MCF 10A (cell line): Measurements from ENCODE around the gene NT5DC3. TPM values are rescaled to one million over a fixed set of nuclear protein-coding genes. Genes with fewer than 3 reads are reported as not detected.

ENCODE experiments used
- BruUV-seq: library from RNA; stranded (reverse); fragments of 400-500 nt; replicated peaks from 2 replicates; lab custom pipeline; 2021; lab: Mats Ljungman, UMichigan
- CTCF ChIA-PET: fragments of 300-600 bp; sonication (Branson Sonifier 250); formaldehyde crosslinking; extraction: SDS; loops from one replicate; lab custom pipeline; 2021; ENCODE audit warnings: antibody characterized with exemption, inconsistent platforms; lab: Yijun Ruan, JAX
- POLR2A ChIA-PET: fragments of 300-600, 350-650 bp; sonication (Branson Sonifier 250); formaldehyde crosslinking; extraction: SDS; loops from one replicate; lab custom pipeline; 2020; ENCODE audit warnings: antibody characterized with exemption, inconsistent platforms; lab: Yijun Ruan, JAX
- DNase-seq: peaks from one replicate; pipeline ENCODE4 v3.0.0-alpha.2; 2018; ENCODE audit not compliant: unreplicated experiment
- H3K27ac Mint-ChIP-seq: one replicate; pipeline ENCODE4 v1.8.0; 2022; ENCODE audit warnings: mild to moderate bottlenecking, low read depth, mixed read lengths; ENCODE audit not compliant: unreplicated experiment
- H3K27me3 Mint-ChIP-seq: one replicate; pipeline ENCODE4 v1.8.0; 2022; ENCODE audit warnings: mixed read lengths; ENCODE audit not compliant: insufficient read depth, unreplicated experiment
- H3K36me3 Mint-ChIP-seq: one replicate; pipeline ENCODE4 v1.8.0; 2022; ENCODE audit warnings: mild to moderate bottlenecking, moderate library complexity, mixed read lengths; ENCODE audit not compliant: insufficient read depth, unreplicated experiment
- H3K4me1 Mint-ChIP-seq: one replicate; pipeline ENCODE4 v1.8.0; 2022; ENCODE audit warnings: mixed read lengths; ENCODE audit not compliant: insufficient read depth, unreplicated experiment
- H3K4me3 Mint-ChIP-seq: one replicate; pipeline ENCODE4 v1.8.0; 2022; ENCODE audit warnings: mild to moderate bottlenecking, moderate library complexity, mixed read lengths; ENCODE audit not compliant: unreplicated experiment
- H3K9me3 Mint-ChIP-seq: one replicate; pipeline ENCODE4 v1.8.0; 2022; ENCODE audit warnings: mixed read lengths; ENCODE audit not compliant: unreplicated experiment
- intact Hi-C: fragments of 100-400 bp; cut with micrococcal nuclease; formaldehyde crosslinking; loops from 2 replicates; pipeline ENCODE4 v1.14.1; 2022
- total RNA-seq: library from RNA; stranded (reverse); gene quantifications from 2 replicates; pipeline ENCODE4 v1.2.3, GENCODE V29; 2022
- TF ChIP-seq, protein P1 (sequence below): fragments of 200-600 bp; IDR thresholded peaks from one replicate; pipeline ENCODE4 v1.8.0; 2022; ENCODE audit warnings: antibody characterized with exemption, mild to moderate bottlenecking; ENCODE audit not compliant: unreplicated experiment

NT5DC3 gene
- total RNA-seq, 1 experiment from 2014 or later: 15.1 TPM

DNA sequence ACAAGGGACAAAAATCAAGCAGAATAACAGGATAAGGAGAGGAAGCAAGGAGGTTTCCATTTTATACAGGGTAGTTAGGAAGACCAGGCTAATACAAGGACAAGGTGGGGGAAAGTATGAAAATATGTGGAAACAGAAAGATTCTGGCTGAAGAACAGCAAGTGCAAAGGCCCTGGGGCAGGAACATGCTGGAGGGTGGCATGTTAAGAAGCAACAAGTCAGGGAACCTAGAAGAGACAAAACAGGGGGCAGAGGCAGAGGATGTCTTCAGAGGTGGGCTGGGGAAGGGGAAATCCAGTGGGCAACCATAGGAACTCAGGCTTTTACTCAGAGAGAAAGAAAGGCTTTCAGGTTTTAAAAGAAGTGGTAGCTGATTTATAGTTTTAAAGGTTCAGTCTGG is 54.8 kb downstream of the NT5DC3 start:
- TF ChIP-seq, protein P1, sequence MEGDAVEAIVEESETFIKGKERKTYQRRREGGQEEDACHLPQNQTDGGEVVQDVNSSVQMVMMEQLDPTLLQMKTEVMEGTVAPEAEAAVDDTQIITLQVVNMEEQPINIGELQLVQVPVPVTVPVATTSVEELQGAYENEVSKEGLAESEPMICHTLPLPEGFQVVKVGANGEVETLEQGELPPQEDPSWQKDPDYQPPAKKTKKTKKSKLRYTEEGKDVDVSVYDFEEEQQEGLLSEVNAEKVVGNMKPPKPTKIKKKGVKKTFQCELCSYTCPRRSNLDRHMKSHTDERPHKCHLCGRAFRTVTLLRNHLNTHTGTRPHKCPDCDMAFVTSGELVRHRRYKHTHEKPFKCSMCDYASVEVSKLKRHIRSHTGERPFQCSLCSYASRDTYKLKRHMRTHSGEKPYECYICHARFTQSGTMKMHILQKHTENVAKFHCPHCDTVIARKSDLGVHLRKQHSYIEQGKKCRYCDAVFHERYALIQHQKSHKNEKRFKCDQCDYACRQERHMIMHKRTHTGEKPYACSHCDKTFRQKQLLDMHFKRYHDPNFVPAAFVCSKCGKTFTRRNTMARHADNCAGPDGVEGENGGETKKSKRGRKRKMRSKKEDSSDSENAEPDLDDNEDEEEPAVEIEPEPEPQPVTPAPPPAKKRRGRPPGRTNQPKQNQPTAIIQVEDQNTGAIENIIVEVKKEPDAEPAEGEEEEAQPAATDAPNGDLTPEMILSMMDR: no peak
- Mint-ChIP-seq H3K9me3 (no peaks in the 10 kb centered on the region), H3K27ac (no peak overlapping the region), H3K4me1 (no peaks in the 10 kb centered on the region), H3K27me3 (no peaks in the 10 kb centered on the region), H3K36me3 (peaks cover 35% of the 10 kb centered on the region), H3K4me3 (no peak overlapping the region)
- intact Hi-C loops: no loop called here
- DNase-seq: no peak
- ChIA-PET CTCF (interaction anchor here (2.3 kb wide), 1 partner anchor 10 kb away, joined by 11 read pairs; no protein-coding TSS in a partner anchor), POLR2A (no interaction called here)
- no TSS peak for BruUV-seq

DNA sequence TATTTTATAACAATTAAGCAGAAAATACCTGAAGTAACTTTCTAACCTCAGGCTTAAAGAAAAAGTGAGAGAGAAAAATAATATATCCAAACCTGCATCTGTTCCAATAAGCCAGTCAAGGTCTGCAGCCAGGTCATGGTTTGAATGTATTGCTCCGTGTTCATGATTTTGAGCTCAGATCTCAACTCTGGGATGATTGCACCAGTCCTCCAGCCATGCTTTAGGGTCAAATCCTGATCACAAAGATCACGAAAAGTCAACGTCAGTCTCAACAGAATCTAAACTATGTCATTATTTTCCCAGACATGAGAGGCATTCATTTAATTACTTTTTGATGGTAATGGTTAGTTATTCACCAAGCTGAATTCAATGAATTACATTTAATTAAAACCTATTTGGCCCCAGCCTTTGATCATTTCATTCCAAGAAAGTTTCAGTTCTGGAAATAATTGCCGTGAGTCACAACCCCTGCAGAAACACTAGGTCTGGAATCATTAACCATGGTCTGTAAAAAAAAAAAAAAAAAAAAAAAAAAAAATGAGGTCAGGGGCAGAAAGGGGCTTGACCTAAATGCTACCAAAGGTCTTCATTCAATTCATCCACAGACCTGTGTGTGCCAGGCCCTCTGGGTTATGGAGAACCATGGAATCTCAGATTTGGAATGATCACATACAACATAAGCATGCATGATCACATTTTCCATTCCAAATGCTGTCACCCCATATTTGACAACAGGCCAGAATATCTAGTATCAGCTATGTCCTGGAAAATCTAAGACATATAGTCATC is 55.6 kb downstream of the NT5DC3 start:
- Mint-ChIP-seq H3K27me3 (no peaks in the 10 kb centered on the region), H3K27ac (no peak overlapping the region), H3K4me3 (no peak overlapping the region), H3K4me1 (no peaks in the 10 kb centered on the region), H3K36me3 (peaks cover 31% of the 10 kb centered on the region), H3K9me3 (no peaks in the 10 kb centered on the region)
- intact Hi-C loops: no loop called here
- no peak for DNase-seq
- TF ChIP-seq, protein P1: no peak
- no TSS peak for BruUV-seq
- POLR2A ChIA-PET: interaction anchor here (1.5 kb wide), 1 partner anchor 74 kb away, joined by 3 read pairs; no protein-coding TSS in a partner anchor
- CTCF ChIA-PET: interaction anchor here (0.8 to 2.3 kb wide), 5 partner anchors 10 to 85 kb away, joined by 3 to 11 read pairs (median 3); no protein-coding TSS in a partner anchor

DNA sequence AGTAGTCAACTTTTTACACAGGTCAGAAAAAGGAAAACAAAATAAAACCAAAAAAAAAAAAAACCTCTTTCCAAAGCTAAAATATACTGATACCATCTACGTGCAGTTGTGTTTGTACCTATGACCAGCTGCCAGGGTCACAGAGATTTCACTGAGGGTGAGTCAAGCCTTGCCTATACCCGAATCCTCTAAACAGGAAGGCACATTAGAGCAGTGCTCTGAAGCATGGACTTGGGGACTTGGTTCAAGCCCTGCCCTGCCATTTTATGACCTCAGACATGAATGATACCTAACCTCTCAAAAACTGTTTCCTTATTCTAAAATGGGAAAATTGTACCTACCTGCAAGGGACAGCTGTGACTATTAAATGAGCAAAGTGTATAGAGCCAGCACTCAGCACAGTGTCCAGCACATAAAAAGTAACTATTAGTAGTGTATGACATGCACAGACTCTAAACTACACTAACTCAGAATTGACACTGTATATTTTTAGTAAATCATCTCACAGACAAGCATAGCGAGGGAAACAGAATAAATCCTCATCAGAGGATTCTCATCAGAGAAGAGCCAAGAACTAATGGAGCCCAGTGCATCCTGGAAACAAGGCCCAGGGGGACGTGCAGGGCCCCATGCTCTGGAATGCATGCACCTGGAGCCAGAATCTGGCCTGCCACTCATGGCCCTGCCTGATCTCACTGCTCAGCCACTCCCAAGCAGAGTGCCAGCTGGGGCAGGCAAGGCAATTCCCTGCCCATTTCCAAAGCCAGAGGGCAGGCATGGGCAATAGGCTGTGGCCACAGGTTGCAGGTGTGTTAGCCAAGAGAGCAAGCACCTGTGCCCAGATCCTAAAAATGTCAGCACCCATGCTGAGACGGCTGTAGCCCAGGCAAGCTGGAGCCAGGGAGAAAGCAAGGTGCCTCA is 57.0 kb downstream of the NT5DC3 start:
- peak; percentile 35 for DNase-seq
- no peak overlapping the region for H3K4me3 Mint-ChIP-seq
- CTCF ChIA-PET: interaction anchor here (0.7 to 2.3 kb wide), 11 partner anchors 9 to 374 kb away, joined by 3 to 11 read pairs (median 3); no protein-coding TSS in a partner anchor
- no peaks in the 10 kb centered on the region for H3K9me3 Mint-ChIP-seq
- intact Hi-C loops: no loop called here
- peaks cover 32% of the 10 kb centered on the region for H3K36me3 Mint-ChIP-seq
- TF ChIP-seq, protein P1: no peak
- no TSS peak for BruUV-seq
- H3K27ac Mint-ChIP-seq: peak overlapping the region; percentile 39
- no peaks in the 10 kb centered on the region for H3K27me3 Mint-ChIP-seq
- POLR2A ChIA-PET: interaction anchor here (1.5 kb wide), 1 partner anchor 75 kb away, joined by 3 read pairs; no protein-coding TSS in a partner anchor
- no peaks in the 10 kb centered on the region for H3K4me1 Mint-ChIP-seq
